Measurements from ENCODE around the gene IPMK. TPM values are rescaled to one million over a fixed set of nuclear protein-coding genes. Genes with fewer than 3 reads are reported as not detected.

IPMK gene
- total RNA-seq, 1 donor: 10.9 TPM

- Histone ChIP-seq H3K27ac (ENCODE audit: low read depth, low read length) (peak overlapping the region; percentile 80), H3K4me2 (ENCODE audit: insufficient read depth, low read length) (peak overlapping the region; percentile 97), H2AFZ (ENCODE audit: low read length) (peak overlapping the region; percentile 94), H4K20me1 (ENCODE audit: insufficient read depth, low read length) (no peaks in the 10 kb centered on the region), H3K4me3 (ENCODE audit: insufficient read depth, low read length) (peak overlapping the region; percentile 78), H3K79me2 (ENCODE audit: insufficient read depth, low read length) (peaks cover 60% of the 10 kb centered on the region), H3K36me3 (ENCODE audit: insufficient read depth, low read length) (no peaks in the 10 kb centered on the region), H3K4me1 (ENCODE audit: insufficient read depth, low read length) (peaks cover 21% of the 10 kb centered on the region), H3K9me3 (ENCODE audit: low read depth, low read length) (no peaks in the 10 kb centered on the region), H3K27me3 (ENCODE audit: insufficient read depth, low read length) (no peaks in the 10 kb centered on the region)
- no peak for TF ChIP-seq CTCF (IDR thresholded peaks at IDR 0.05; ENCODE audit: extremely low read depth, low read depth, low read length)
- DNase-seq (ENCODE audit: insufficient read length, low spot score, missing footprints): peak; percentile 85
Observed at GRCh38 chr10:58268454-58268945, 806 bp upstream of the IPMK start.

- H3K36me3 ChIP-seq (ENCODE audit: insufficient read depth, low read length): no peaks in the 10 kb centered on the region
- H3K4me1 ChIP-seq (ENCODE audit: insufficient read depth, low read length): peaks cover 21% of the 10 kb centered on the region
- DNase-seq (ENCODE audit: insufficient read length, low spot score, missing footprints): peak; percentile 74
- H3K79me2 ChIP-seq (ENCODE audit: insufficient read depth, low read length): peaks cover 54% of the 10 kb centered on the region
- no peaks in the 10 kb centered on the region for H3K9me3 ChIP-seq (ENCODE audit: low read depth, low read length)
- H4K20me1 ChIP-seq (ENCODE audit: insufficient read depth, low read length): no peaks in the 10 kb centered on the region
- TF ChIP-seq CTCF (IDR thresholded peaks at IDR 0.05; ENCODE audit: extremely low read depth, low read depth, low read length): no peak
- peak overlapping the region; percentile 91 for H3K27ac ChIP-seq (ENCODE audit: low read depth, low read length)
- H3K4me2 ChIP-seq (ENCODE audit: insufficient read depth, low read length): peak overlapping the region; percentile 92
- peak overlapping the region; percentile 91 for H2AFZ ChIP-seq (ENCODE audit: low read length)
- no peaks in the 10 kb centered on the region for H3K27me3 ChIP-seq (ENCODE audit: insufficient read depth, low read length)
- H3K4me3 ChIP-seq (ENCODE audit: insufficient read depth, low read length): peak overlapping the region; percentile 78
Observed at GRCh38 chr10:58266826-58267712, 625 bp downstream of the IPMK start.

- Histone ChIP-seq H4K20me1 (ENCODE audit: insufficient read depth, low read length) (no peaks in the 10 kb centered on the region), H3K27me3 (ENCODE audit: insufficient read depth, low read length) (no peaks in the 10 kb centered on the region), H3K4me2 (ENCODE audit: insufficient read depth, low read length) (peak overlapping the region; percentile 92), H3K79me2 (ENCODE audit: insufficient read depth, low read length) (peaks cover 48% of the 10 kb centered on the region), H2AFZ (ENCODE audit: low read length) (peak overlapping the region; percentile 91), H3K9me3 (ENCODE audit: low read depth, low read length) (no peaks in the 10 kb centered on the region), H3K4me3 (ENCODE audit: insufficient read depth, low read length) (peak overlapping the region; percentile 78), H3K27ac (ENCODE audit: low read depth, low read length) (peak overlapping the region; percentile 91), H3K4me1 (ENCODE audit: insufficient read depth, low read length) (peaks cover 21% of the 10 kb centered on the region), H3K36me3 (ENCODE audit: insufficient read depth, low read length) (no peaks in the 10 kb centered on the region)
- TF ChIP-seq CTCF (IDR thresholded peaks at IDR 0.05; ENCODE audit: extremely low read depth, low read depth, low read length): no peak
- DNase-seq (ENCODE audit: insufficient read length, low spot score, missing footprints): peak; percentile 82
Observed at GRCh38 chr10:58266003-58266825, 1.5 kb downstream of the IPMK start.

All from osteoblast (primary cell).